ENCODE results near the gene CA5B. TPM values are rescaled to one million over a fixed set of nuclear protein-coding genes. Genes with fewer than 3 reads are reported as not detected.

Gene CA5B
- 5.0 and 5.6 TPM in 2 replicates for total RNA-seq
- 1.8 and 2.3 TPM in 2 replicates for polyA plus RNA-seq
- polyA plus RNA-seq (2011; cell fraction: cytosol; rRNA removed) = 1.5 and 1.7 TPM in 2 replicates
- polyA plus RNA-seq (2011; cell fraction: nucleus; rRNA removed) = 4.8 and 6.0 TPM in 2 replicates
- 2.5 and 3.7 TPM in 2 replicates for polyA plus RNA-seq (2012)
- 7.1 and 11.7 TPM in 2 replicates for polyA minus RNA-seq
- 3.5 TPM for polyA minus RNA-seq (2011; cell fraction: cytosol; rRNA and poly(A)+ RNA removed)
- polyA minus RNA-seq (2011; cell fraction: nucleus; rRNA and poly(A)+ RNA removed) = 7.6 and 10.3 TPM in 2 replicates
- Bru-seq, nascent RNA = percentile 55 among the genes with signal in this experiment
- percentile 57 among the genes with signal in this experiment for BruChase-seq, experiment 1, labeled RNA remaining after a 6-hour chase
- BruChase-seq, experiment 2, labeled RNA remaining after a 2-hour chase = percentile 61 among the genes with signal in this experiment
- long read RNA-seq, partial matches to known transcripts = 0 of 4 reads
- long read RNA-seq, other reads (novel, unspliced or antisense) = 4 of 4 reads

- no peaks in the 10 kb centered on the region for H3K9me3 ChIP-seq (replicated peaks; ENCODE audit: control insufficient read depth, insufficient read depth, low read length)
- no peak within 1 kb of the TSS for H3K27ac ChIP-seq (ENCODE audit: insufficient read depth, low read depth, low read length)
- H3K27me3 ChIP-seq (ENCODE audit: control insufficient read depth in 2 of 2, insufficient read depth in 2 of 2, low read length in 2 of 2) = no peaks in the 10 kb centered on the region
- ChIA-PET POLR2A (no interaction called here), CTCF (interaction anchor here (0.5 to 0.9 kb wide), 3 partner anchors 11 to 22 kb away, joined by 3 read pairs; no protein-coding TSS in a partner anchor)
- FAIRE-seq (peak; percentile 96), DNase-seq (ENCODE audit: low read depth, low spot score) (peak; percentile 94)
- no peaks in the 10 kb centered on the region for H3K79me2 ChIP-seq (ENCODE audit: control insufficient read depth, insufficient read depth, low read length)
- no peaks in the 10 kb centered on the region for H3K36me3 ChIP-seq (ENCODE audit: control insufficient read depth in 2 of 2, extremely low read depth in 1 of 2, insufficient read depth in 2 of 2, low read length in 2 of 2)
- peak within 1 kb of the TSS in 2 of 3 experiments; percentile 53 to 56 for H3K4me3 ChIP-seq (replicated peaks in 1 of 3; ENCODE audit: insufficient read depth in 1 of 3, low read depth in 1 of 3, low read length in 3 of 3)
- no TSS peak for BruUV-seq (replicated peaks)
- H3K4me1 ChIP-seq (ENCODE audit: control insufficient read depth, extremely low read depth, insufficient read depth, low read length) = peaks cover 4% of the 10 kb centered on the region
- no peaks in the 10 kb centered on the region for H3K9me1 ChIP-seq (replicated peaks; ENCODE audit: control insufficient read depth, extremely low read depth, insufficient read depth, low read length)
- H3K9ac ChIP-seq (replicated peaks; ENCODE audit: extremely low read depth, insufficient read depth, low read length) = no peak within 1 kb of the TSS
- TF ChIP-seq MAX (IDR thresholded peaks at IDR 0.05; ENCODE audit: insufficient read depth, insufficient read length) (no peak), POLR2AphosphoS5 (IDR thresholded peaks at IDR 0.05; ENCODE audit: insufficient read depth, low read depth, low read length) (no peak), CTCF (IDR thresholded peaks at IDR 0.05; ENCODE audit: extremely low read depth in 1 of 2, insufficient read depth in 1 of 2, low read depth in 1 of 2, low read length in 2 of 2) (peak in 1 of 2 donors; percentile 3), JUN (IDR thresholded peaks at IDR 0.05; ENCODE audit: borderline replicate concordance, insufficient read depth, insufficient read length, low read depth) (no peak)
- no peaks in the 10 kb centered on the region for H4K20me1 ChIP-seq (replicated peaks; ENCODE audit: control insufficient read depth, extremely low read depth, insufficient read depth, low read length)
- peak within 1 kb of the TSS; percentile 69 for H2AFZ ChIP-seq (ENCODE audit: low read depth, low read length)
- dilution Hi-C loops (cut with MboI; ENCODE audit: extremely low pct_ligation_motif_present, low sequenced_read_pairs) (no loop called here), intact Hi-C loops (cut with micrococcal nuclease) (no loop called here)
- H3K4me2 ChIP-seq (ENCODE audit: insufficient read depth, low read length) = peak within 1 kb of the TSS; percentile 64
Observed at GRCh38 chrX:15737959-15738902, at the start of gene CA5B. TSS of gene CA5B (plus strand) at chrX:15738270. CDS start at chrX:15750024, 11,754 bp downstream.

All from endothelial cell of umbilical vein (primary cell).